Measurements from ENCODE around the gene GGN. TPM values are rescaled to one million over a fixed set of nuclear protein-coding genes. Genes with fewer than 3 reads are reported as not detected.

The GGN gene
- total RNA-seq, 4 donors from 2014 or later: 0.82 TPM; not detected in 3

DNA sequence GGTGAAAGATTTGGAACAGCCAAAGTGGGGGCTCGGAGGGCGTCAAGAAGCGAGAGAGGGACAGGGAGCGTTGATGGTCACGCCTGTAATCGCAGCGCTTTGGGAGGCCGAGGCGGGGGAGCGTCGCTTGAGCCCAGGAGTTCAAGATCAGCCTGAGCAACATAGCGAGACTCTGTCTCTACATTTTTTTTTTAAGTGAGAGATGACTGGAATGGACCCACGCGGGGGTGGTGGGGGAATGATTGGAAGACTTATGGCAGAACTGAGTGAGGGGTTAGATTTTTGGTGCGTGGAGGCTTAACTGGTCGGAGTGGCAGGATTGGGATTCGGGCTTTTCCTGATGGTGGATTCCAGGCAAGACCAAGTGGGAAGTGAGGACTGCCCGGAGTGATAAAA, 12.7 kb downstream of the GGN start:
- intact Hi-C loops (cut with DNase I; ENCODE audit: low total_unique reads): no loop called here
- H3K27me3 ChIP-seq: no peaks in the 10 kb centered on the region
- H3K4me1 ChIP-seq: peaks cover 3 to 15% of the 10 kb centered on the region in 2 donors
- H3K4me3 ChIP-seq: peak overlapping the region; percentile 85 to 93
- no peak for TF ChIP-seq POLR2A (IDR thresholded peaks at IDR 0.05)
- TF ChIP-seq, protein P1, sequence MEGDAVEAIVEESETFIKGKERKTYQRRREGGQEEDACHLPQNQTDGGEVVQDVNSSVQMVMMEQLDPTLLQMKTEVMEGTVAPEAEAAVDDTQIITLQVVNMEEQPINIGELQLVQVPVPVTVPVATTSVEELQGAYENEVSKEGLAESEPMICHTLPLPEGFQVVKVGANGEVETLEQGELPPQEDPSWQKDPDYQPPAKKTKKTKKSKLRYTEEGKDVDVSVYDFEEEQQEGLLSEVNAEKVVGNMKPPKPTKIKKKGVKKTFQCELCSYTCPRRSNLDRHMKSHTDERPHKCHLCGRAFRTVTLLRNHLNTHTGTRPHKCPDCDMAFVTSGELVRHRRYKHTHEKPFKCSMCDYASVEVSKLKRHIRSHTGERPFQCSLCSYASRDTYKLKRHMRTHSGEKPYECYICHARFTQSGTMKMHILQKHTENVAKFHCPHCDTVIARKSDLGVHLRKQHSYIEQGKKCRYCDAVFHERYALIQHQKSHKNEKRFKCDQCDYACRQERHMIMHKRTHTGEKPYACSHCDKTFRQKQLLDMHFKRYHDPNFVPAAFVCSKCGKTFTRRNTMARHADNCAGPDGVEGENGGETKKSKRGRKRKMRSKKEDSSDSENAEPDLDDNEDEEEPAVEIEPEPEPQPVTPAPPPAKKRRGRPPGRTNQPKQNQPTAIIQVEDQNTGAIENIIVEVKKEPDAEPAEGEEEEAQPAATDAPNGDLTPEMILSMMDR (IDR thresholded peaks at IDR 0.05): no peak
- H3K9me3 ChIP-seq: no peaks in the 10 kb centered on the region
- H3K36me3 ChIP-seq: no peaks in the 10 kb centered on the region
- H3K27ac ChIP-seq: peak overlapping the region; percentile 90
- DNase-seq: no peak

DNA sequence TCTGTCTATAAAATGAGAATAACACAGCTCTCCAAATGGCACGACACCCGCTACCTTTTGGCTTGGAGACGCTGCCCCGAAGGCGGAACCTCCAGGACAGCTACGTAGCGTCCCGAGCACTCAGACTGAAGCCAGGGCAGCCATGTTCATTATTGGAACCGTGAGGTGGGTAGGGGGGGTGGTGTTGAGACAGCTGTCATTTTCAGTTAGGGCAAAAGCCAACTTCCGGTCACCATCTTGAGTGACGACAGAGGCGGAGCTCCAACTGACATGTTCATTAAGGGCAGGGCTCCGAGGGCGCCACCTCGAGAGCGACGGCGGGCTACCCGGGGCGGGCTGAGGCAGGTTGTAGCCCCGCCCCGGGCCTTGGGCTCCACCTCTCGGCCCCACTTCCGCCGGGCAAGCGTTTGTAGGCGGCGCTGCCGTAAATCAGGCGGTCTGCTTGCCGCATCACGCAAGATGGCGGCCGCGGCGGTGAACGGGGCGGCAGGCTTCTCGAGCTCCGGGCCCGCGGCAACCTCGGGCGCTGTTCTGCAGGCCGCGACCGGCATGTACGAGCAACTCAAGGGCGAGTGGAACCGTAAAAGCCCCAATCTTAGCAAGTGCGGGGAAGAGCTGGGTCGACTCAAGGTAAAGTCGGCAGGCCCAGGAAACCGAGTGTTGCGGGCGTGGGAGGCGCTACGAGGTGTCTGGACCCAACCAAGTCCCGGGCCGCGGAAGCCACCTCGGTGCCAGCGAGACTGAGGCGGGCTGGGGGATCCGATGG, 13.3 kb downstream of the GGN start, which contains the start of gene PSMD8:
PSMD8 (plus strand) TSS at position 240 of the 766 bp plus-strand sequence; CDS start at position 271, 31 bp downstream.
- H3K9me3 ChIP-seq: no peaks in the 10 kb centered on the region
- peak within 1 kb of the TSS; percentile 90 for H3K27ac ChIP-seq
- H3K36me3 ChIP-seq: no peaks in the 10 kb centered on the region
- H3K27me3 ChIP-seq: no peaks in the 10 kb centered on the region
- intact Hi-C loops (cut with DNase I; ENCODE audit: low total_unique reads): loop anchor here (5.0 kb wide), 1 partner anchor 37 kb away; the partner anchor contains the start of gene CATSPERG
- peak; percentile 90 to 91 for TF ChIP-seq POLR2A (IDR thresholded peaks at IDR 0.05)
- TF ChIP-seq, protein P1 (IDR thresholded peaks at IDR 0.05): peak in 1 of 4 experiments; percentile 18
- DNase-seq: peak; percentile 98 to 99
- peak within 1 kb of the TSS; percentile 85 to 93 for H3K4me3 ChIP-seq
- peaks cover 3 to 15% of the 10 kb centered on the region in 2 donors for H3K4me1 ChIP-seq

DNA sequence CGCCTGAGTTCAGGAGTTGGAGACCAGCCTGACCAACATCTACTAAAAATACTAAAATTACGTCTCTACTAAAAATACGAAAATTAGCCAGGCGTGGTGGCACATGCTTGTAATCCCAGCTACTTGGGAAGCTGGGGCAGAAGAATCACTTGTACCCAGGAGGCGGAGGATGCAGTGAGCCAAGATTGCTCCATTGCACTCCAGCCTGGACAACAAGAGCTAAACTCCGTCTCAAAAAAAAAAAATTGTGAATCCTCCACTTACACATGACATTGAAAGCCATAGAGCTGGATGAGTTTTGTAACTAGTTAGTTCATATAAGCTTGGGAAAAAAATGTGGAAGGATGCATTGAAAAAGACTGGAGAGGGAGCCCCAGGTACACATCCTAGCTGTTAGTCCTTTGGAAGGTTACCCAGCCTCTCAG, 13.9 kb downstream of the GGN start:
- Histone ChIP-seq H3K27ac (peak overlapping the region; percentile 90), H3K4me3 (peak overlapping the region; percentile 85 to 93), H3K9me3 (no peaks in the 10 kb centered on the region), H3K36me3 (no peaks in the 10 kb centered on the region), H3K27me3 (no peaks in the 10 kb centered on the region), H3K4me1 (peaks cover 3 to 15% of the 10 kb centered on the region in 2 donors)
- intact Hi-C loops (cut with DNase I; ENCODE audit: low total_unique reads): loop anchor here (5.0 kb wide), 1 partner anchor 37 kb away; the partner anchor contains the start of gene CATSPERG
- no peak for TF ChIP-seq POLR2A (IDR thresholded peaks at IDR 0.05)
- TF ChIP-seq, protein P1 (IDR thresholded peaks at IDR 0.05): no peak
- DNase-seq: no peak

DNA sequence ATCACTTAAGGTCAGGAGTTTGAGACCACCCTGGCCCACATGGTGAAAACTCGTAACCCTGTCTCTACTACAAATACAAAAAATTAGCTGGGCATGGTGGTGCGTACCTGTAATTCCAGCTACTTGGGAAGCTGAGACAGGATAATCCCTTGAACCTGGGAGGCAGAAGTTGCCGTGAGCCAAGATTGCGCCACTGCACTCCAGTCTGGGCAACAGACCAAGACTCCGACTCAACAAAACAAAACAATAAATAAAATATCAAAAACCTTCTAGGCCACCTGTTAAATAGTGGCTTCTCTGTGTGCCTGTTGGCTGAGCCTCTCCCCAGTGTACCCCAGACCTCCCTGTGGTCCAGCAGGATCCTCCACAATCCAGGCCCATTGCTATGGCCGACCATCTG, 16.8 kb downstream of the GGN start:
- peaks cover 3 to 10% of the 10 kb centered on the region in 2 donors for H3K4me1 ChIP-seq
- H3K9me3 ChIP-seq: no peaks in the 10 kb centered on the region
- intact Hi-C loops (cut with DNase I; ENCODE audit: low total_unique reads): loop anchor here (5.0 kb wide), 1 partner anchor 34 kb away; the partner anchor contains the start of gene CATSPERG
- H3K36me3 ChIP-seq: no peaks in the 10 kb centered on the region
- H3K27ac ChIP-seq: no peak overlapping the region
- TF ChIP-seq, protein P1 (IDR thresholded peaks at IDR 0.05): no peak
- no peak for TF ChIP-seq POLR2A (IDR thresholded peaks at IDR 0.05)
- H3K27me3 ChIP-seq: no peaks in the 10 kb centered on the region
- H3K4me3 ChIP-seq: no peak overlapping the region
- DNase-seq: no peak

DNA sequence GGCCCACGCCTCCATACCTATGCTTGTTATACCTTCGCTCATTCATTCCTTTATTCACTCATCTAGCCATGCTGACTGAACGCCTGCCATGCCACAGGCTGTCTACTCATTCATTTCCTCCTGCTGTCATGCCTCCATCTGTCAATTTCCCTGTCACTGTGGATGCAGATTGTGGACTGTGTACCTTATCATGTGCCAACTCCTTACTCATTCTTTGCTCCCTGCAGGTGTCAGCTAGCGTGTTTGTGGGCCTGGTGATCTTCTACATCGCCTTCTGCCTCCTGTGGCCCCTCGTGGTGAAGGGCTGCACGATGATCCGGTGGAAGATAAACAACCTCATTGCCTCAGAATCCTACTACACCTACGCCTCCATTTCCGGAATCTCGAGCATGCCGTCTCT, 17.5 kb downstream of the GGN start:
- Histone ChIP-seq H3K27me3 (no peaks in the 10 kb centered on the region), H3K4me3 (no peak overlapping the region), H3K9me3 (no peaks in the 10 kb centered on the region), H3K4me1 (peaks cover 0 to 2% of the 10 kb centered on the region in 2 donors), H3K36me3 (no peaks in the 10 kb centered on the region), H3K27ac (no peak overlapping the region)
- DNase-seq: no peak
- intact Hi-C loops (cut with DNase I; ENCODE audit: low total_unique reads): loop anchor here (5.0 kb wide), 1 partner anchor 33 kb away; the partner anchor contains the start of gene CATSPERG
- TF ChIP-seq, protein P1 (IDR thresholded peaks at IDR 0.05): no peak
- TF ChIP-seq POLR2A (IDR thresholded peaks at IDR 0.05): no peak
